HEK293T (cell line): ENCODE data around the gene ITGAE.

Experiments used
- ARNT ChIP-seq: fragments of 450-650 bp; IDR thresholded peaks from 2 replicates; pipeline ENCODE4 v1.6.1; 2017; ENCODE audit warnings: mild to moderate bottlenecking
- FOXA1 ChIP-seq: fragments of 450-650 bp; IDR thresholded peaks from 2 replicates; pipeline ENCODE4 v1.6.1; 2016; ENCODE audit warnings: mild to moderate bottlenecking
- HDGF ChIP-seq: fragments of 450-650 bp; IDR thresholded peaks from 2 replicates; pipeline ENCODE4 v1.6.1; 2017; ENCODE audit warnings: antibody characterized with exemption, borderline replicate concordance
- TARDBP ChIP-seq: fragments of 450-650 bp; IDR thresholded peaks from 2 replicates; pipeline ENCODE4 v1.6.1; 2016

DNA sequence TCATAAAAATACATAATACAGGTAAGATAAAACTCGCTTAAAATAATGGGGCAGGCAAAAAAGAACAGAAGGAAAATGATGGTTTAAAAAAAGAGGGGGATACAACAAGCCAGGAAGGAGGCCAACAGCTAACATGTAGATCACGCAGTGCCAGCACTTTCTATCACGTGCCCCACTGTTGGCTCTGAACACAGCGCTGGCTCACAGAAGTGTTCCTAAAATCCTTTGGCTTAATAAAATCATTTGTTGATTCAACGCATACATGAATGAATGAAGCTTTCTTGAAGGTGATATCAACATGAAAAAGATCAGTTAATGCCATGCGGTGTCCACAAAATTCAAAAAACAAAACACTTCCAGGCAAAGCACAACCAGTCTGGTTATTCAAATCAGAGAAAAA lies 8.5 kb downstream of the ITGAE start:
- no peak for TF ChIP-seq ARNT
- no peak for TF ChIP-seq FOXA1
- TF ChIP-seq TARDBP = no peak
- no peak for TF ChIP-seq HDGF
